Neutrophil (primary cell): Measurements from ENCODE around the gene UACA.
A peak's percentile ranks its signal among the peaks of the same experiment; 100 is the strongest.
"Not testable (repeated sequence)": the region's sequence is repeated elsewhere in the genome, so short reads cannot be mapped to it uniquely, and the experiment has no call there.

Experiments used
- H3K27ac ChIP-seq: fragments of 200-600 bp; sonication (generic); 2 replicates; pipeline ENCODE4 v1.5.1; 2016; ENCODE audit warnings: mild to moderate bottlenecking, moderate library complexity
- H3K27me3 ChIP-seq: fragments of 200-600 bp; sonication (generic); 2 replicates; pipeline ENCODE4 v1.6.0; 2016; ENCODE audit warnings: mild to moderate bottlenecking
- H3K36me3 ChIP-seq: fragments of 200-600 bp; sonication (generic); 2 replicates; pipeline ENCODE4 v1.5.1; 2017
- H3K4me1 ChIP-seq, 2 experiments: fragments of 200-600 bp in 1 of 2; sonication (generic) in 1 of 2; 1 replicate in 1 of 2; 2 replicates in 1 of 2; pipeline versions ENCODE4 v1.5.1 to v1.6.1; 2013 to 2016; ENCODE audit warnings: low read depth in 1 of 2, low read length in 1 of 2, mild to moderate bottlenecking in 1 of 2, moderate library complexity in 1 of 2; ENCODE audit not compliant: control insufficient read depth in 1 of 2, insufficient read depth in 1 of 2
- H3K4me3 ChIP-seq, 2 experiments: fragments of 200-600 bp in 1 of 2; sonication (generic) in 1 of 2; 1 replicate in 1 of 2; 2 replicates in 1 of 2; pipeline ENCODE4 v1.5.1; 2013 to 2016; ENCODE audit warnings: low read depth in 1 of 2, low read length in 1 of 2, mild to moderate bottlenecking in 1 of 2, moderate library complexity in 1 of 2
- H3K9me3 ChIP-seq: fragments of 200-600 bp; sonication (generic); 2 replicates; pipeline ENCODE4 v1.5.1; 2016
- CTCF ChIP-seq: fragments of 200-600 bp; sonication (generic); IDR thresholded peaks from 2 replicates; pipeline ENCODE4 v1.5.1; 2016; ENCODE audit warnings: antibody characterized with exemption

The UACA gene

GRCh38 chr15:70763120-70763949 is at the start of gene UACA:
TSS of gene UACA (minus strand) at chr15:70763558. CDS start at chr15:70763407, 151 bp downstream.
- Histone ChIP-seq H3K4me1 (peaks cover 20 to 22% of the 10 kb centered on the region in 2 experiments), H3K4me3 (peak within 1 kb of the TSS; percentile 54 to 74), H3K27ac (no peak within 1 kb of the TSS)

GRCh38 chr15:70812827-70813364 is 49.5 kb upstream of the UACA start:
- H3K27me3 ChIP-seq = no peaks in the 10 kb centered on the region
- no peaks in the 10 kb centered on the region for H3K9me3 ChIP-seq
- no peak overlapping the region for H3K27ac ChIP-seq
- H3K36me3 ChIP-seq = no peaks in the 10 kb centered on the region
- TF ChIP-seq CTCF = no peak
- no peaks in the 10 kb centered on the region for H3K4me1 ChIP-seq
- H3K4me3 ChIP-seq = no peak overlapping the region

More at GRCh38 chr15:70763120-70763949, at the start of gene UACA:
- no peak for TF ChIP-seq CTCF
- Histone ChIP-seq H3K9me3 (no peaks in the 10 kb centered on the region), H3K36me3 (no peaks in the 10 kb centered on the region), H3K27me3 (peaks cover 72% of the 10 kb centered on the region)

GRCh38 chr15:70810916-70811578 is 47.7 kb upstream of the UACA start:
- no peaks in the 10 kb centered on the region for H3K27me3 ChIP-seq
- no peak overlapping the region for H3K27ac ChIP-seq
- no peak overlapping the region for H3K4me3 ChIP-seq
- no peaks in the 10 kb centered on the region for H3K9me3 ChIP-seq
- TF ChIP-seq CTCF = no peak
- peaks cover 0 to 4% of the 10 kb centered on the region in 2 experiments for H3K4me1 ChIP-seq
- H3K36me3 ChIP-seq = no peaks in the 10 kb centered on the region

GRCh38 chr15:70806992-70807712 is 43.8 kb upstream of the UACA start:
- Histone ChIP-seq H3K9me3 (no peaks in the 10 kb centered on the region), H3K4me1 (peaks cover 0 to 4% of the 10 kb centered on the region in 2 experiments), H3K36me3 (no peaks in the 10 kb centered on the region), H3K4me3 (no peak overlapping the region), H3K27me3 (no peaks in the 10 kb centered on the region), H3K27ac (no peak overlapping the region)
- no peak for TF ChIP-seq CTCF

- not testable (repeated sequence) for H3K4me1 ChIP-seq, H3K27ac ChIP-seq, H3K9me3 ChIP-seq, H3K27me3 ChIP-seq, H3K36me3 ChIP-seq, H3K4me3 ChIP-seq
Observed at GRCh38 chr15:70804388-70804787, 41.0 kb upstream of the UACA start.
